Left lobe of liver (tissue), 2 donors: ENCODE results near the gene NPDC1. TPM values are rescaled to one million over a fixed set of nuclear protein-coding genes. Genes with fewer than 3 reads are reported as not detected.
"Not testable (repeated sequence)": the region's sequence is repeated elsewhere in the genome, so short reads cannot be mapped to it uniquely, and the experiment has no call there.

Source experiments
- ATAC-seq: fragments of 200-7000 bp; cut with Tn5 transposase; one replicate; pipeline ENCODE4 v1.9.1; 2020; ENCODE audit warnings: mild to moderate bottlenecking, moderate library complexity
- DNase-seq: peaks from one replicate; pipeline ENCODE4 v3.0.0-alpha.2; 2020; ENCODE audit warnings: low spot score
- total RNA-seq: library from RNA; stranded (reverse); gene quantifications from one replicate; pipeline ENCODE4 v1.2.1, GENCODE V29; 2021
- donor health status: DM: no; HTN: no; CAD: no; lungs with moderate emphysema.
- donor health status: DM: no; HTN: yes; CAD: no.

The NPDC1 gene
- total RNA-seq, 1 donor from 2014 or later: 16.6 TPM

- ATAC-seq: peak; percentile 35
These were observed 2.9 kb downstream of the NPDC1 start for GRCh38 chr9:137042751-137043727.

GRCh38 chr9:137041124-137041523, 4.9 kb downstream of the NPDC1 start:
- ATAC-seq (peak; percentile 19), DNase-seq (no peak)

More at GRCh38 chr9:137042751-137043727, 2.9 kb downstream of the NPDC1 start:
- DNase-seq: no peak

- no peak for DNase-seq
- no peak for ATAC-seq
These were observed 5.4 kb downstream of the NPDC1 start for GRCh38 chr9:137040568-137040967.

- no peak for ATAC-seq
These were observed 6.2 kb downstream of the NPDC1 start for GRCh38 chr9:137039611-137040366.

DNA sequence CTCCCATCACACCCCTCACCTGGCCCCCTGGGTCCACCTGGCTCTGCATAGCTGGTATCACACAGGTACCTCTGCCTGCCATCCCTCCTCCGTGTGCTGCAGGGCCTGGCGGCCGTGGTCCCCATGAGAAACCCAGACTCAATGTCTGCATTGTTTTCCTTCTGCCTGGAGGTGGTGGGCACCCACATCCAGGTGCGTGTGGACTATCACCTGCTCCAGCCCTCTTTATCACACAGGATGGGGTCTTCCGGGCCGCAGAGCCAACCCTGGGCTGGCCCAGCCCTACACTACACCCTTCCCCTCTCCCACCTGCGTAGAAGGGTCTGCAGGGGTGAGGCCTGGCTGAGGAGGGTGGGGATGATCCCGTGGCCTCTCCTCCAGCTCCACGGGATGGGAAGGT, 7.1 kb downstream of the NPDC1 start:
- DNase-seq (no peak), ATAC-seq (no peak)

More at GRCh38 chr9:137039611-137040366, 6.2 kb downstream of the NPDC1 start:
- DNase-seq: no peak

GRCh38 chr9:137037483-137037882, 8.5 kb downstream of the NPDC1 start:
- ATAC-seq (no peak), DNase-seq (no peak)

GRCh38 chr9:137037035-137037434, 8.9 kb downstream of the NPDC1 start:
- ATAC-seq (no peak), DNase-seq (no peak)

DNA sequence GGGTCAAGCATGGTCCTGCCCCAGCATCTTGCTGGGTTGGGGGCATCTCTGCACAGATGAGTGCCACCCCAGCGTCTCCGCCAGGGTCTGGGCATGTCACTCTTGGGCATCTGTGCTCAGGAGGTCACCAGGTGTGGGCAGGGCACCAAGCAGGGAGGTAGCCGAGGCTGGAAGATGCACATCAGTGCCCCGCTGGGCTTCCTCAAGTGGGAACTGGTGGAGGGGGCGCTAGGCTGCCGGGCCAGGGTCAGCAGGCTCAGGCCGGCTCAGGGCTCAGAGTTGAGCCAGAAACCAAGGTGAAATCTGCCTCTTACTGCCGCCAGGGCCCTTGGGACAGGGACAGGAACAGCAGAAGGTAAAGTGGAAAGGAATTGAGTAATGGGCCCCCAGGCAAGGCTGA, 10.0 kb downstream of the NPDC1 start:
- no peak for DNase-seq
- no peak for ATAC-seq

DNA sequence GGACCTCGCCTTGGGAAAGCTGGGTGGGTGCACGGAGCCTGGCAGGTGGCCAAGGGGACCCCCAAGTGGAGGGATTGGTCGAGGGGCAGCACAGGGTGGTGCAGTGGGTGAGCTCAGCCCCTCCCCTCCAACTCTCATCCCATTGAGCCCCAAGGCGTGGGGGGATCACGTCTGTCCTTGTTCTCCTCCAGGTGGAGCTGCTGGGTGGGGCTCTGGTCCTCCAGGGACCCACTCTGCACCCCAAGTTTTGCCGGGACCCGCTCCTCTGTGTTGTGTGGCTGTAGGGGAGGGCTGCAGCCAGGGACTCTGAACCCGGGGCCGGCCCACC, 10.5 kb downstream of the NPDC1 start:
- DNase-seq (no peak), ATAC-seq (no peak)

GRCh38 chr9:137034709-137035506, 11.1 kb downstream of the NPDC1 start:
- peak; percentile 79 for DNase-seq
- ATAC-seq: peak; percentile 89

- ATAC-seq: no peak
- no peak for DNase-seq
These were observed 11.8 kb downstream of the NPDC1 start for GRCh38 chr9:137034039-137034708.

DNA sequence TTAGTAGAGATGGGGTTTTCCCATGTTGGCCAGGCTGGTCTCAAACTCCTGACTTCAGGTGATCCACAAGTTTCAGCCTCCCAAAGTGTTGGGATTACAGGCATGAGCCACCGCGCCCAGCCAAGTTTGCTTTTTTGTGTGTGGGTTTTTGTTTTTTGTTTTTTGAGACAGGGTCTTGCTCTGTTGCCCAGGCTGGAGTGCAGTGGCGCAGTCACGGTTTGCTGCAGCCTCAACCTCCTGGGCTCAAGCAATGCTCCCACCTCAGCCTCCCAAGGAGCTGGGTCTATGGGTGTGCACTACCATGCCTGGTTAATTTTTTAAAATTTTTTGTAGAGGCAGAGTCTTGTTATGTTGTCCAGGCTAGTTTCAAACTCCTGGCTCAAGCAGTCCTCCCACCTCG, 12.5 kb downstream of the NPDC1 start:
- not testable (repeated sequence) for ATAC-seq, DNase-seq

- ATAC-seq: no peak
These were observed 13.1 kb downstream of the NPDC1 start for GRCh38 chr9:137032858-137033257.

GRCh38 chr9:137031904-137032640, 13.9 kb downstream of the NPDC1 start, which contains the start of gene FUT7:
FUT7 (minus strand) TSS chr9:137032088; CDS start chr9:137031991, 97 bp downstream.
- DNase-seq (no peak), ATAC-seq (no peak)

More at GRCh38 chr9:137032858-137033257, 13.1 kb downstream of the NPDC1 start:
- DNase-seq: no peak

GRCh38 chr9:137030538-137031527, 15.1 kb downstream of the NPDC1 start:
- no peak for DNase-seq

GRCh38 chr9:137030006-137030405, 16.0 kb downstream of the NPDC1 start:
- ATAC-seq (no peak), DNase-seq (no peak)

More at GRCh38 chr9:137030538-137031527, 15.1 kb downstream of the NPDC1 start:
- no peak for ATAC-seq

GRCh38 chr9:137029058-137029936, 16.7 kb downstream of the NPDC1 start:
- peak; percentile 78 for DNase-seq
- ATAC-seq: peak; percentile 53
